Muscle layer of duodenum (tissue), 2 donors: ENCODE data around the gene KANSL1.

Experiments used
- H3K27ac ChIP-seq: one replicate; pipeline ENCODE4 v1.7.0; 2013; ENCODE audit warnings: mild to moderate bottlenecking, low read length
- H3K27me3 ChIP-seq: one replicate; pipeline ENCODE4 v1.7.0; 2013; ENCODE audit warnings: low read depth, mild to moderate bottlenecking, control low read depth, low read length
- H3K36me3 ChIP-seq, 2 donors: one replicate each; pipeline ENCODE4 v1.7.0; 2013; ENCODE audit warnings: low read length in 2 of 2, control low read depth in 1 of 2, mild to moderate bottlenecking in 1 of 2; ENCODE audit not compliant: insufficient read depth in 2 of 2, control insufficient read depth in 1 of 2
- H3K4me1 ChIP-seq, 2 donors: one replicate each; pipeline ENCODE4 v1.7.0; 2013; ENCODE audit warnings: low read length in 2 of 2, mild to moderate bottlenecking in 2 of 2, control low read depth in 1 of 2, moderate library complexity in 1 of 2; ENCODE audit not compliant: insufficient read depth in 2 of 2, control insufficient read depth in 1 of 2
- H3K4me3 ChIP-seq, 2 donors: one replicate each; pipeline ENCODE4 v1.7.0; 2013; ENCODE audit warnings: low read length in 2 of 2, low read depth in 1 of 2, mild to moderate bottlenecking in 1 of 2
- H3K9me3 ChIP-seq, 2 donors: one replicate each; pipeline ENCODE4 v1.7.0; 2013; ENCODE audit warnings: low read length in 2 of 2, control low read depth in 1 of 2, mild to moderate bottlenecking in 1 of 2; ENCODE audit not compliant: control insufficient read depth in 1 of 2
- donor health status: healthy.

The KANSL1 gene

DNA sequence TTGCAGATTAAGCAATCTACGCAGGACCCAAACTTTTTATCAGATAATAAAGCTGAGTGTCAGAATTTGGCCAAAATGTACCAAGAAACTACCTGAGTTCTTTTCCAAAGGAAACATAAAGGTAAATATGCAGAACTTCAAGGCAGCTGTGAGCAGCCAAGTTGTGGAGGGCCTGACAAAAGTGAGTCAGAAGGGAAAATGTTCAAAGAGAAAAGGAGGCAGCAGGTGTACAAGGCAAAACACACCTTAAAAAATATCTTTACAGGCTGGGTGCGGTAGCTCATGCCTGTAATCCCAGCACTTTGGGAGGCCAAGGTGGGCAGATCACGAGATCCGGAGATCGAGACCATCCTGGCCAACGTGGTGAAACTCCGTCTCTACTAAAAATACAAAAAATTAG is 7.0 kb upstream of the KANSL1 start:
- H3K4me3 ChIP-seq = no peak overlapping the region
- no peak overlapping the region for H3K27ac ChIP-seq
- H3K9me3 ChIP-seq = no peaks in the 10 kb centered on the region
- peaks cover 0 to 3% of the 10 kb centered on the region in 2 donors for H3K36me3 ChIP-seq
- peaks cover 3 to 17% of the 10 kb centered on the region in 2 donors for H3K4me1 ChIP-seq
- no peaks in the 10 kb centered on the region for H3K27me3 ChIP-seq

DNA sequence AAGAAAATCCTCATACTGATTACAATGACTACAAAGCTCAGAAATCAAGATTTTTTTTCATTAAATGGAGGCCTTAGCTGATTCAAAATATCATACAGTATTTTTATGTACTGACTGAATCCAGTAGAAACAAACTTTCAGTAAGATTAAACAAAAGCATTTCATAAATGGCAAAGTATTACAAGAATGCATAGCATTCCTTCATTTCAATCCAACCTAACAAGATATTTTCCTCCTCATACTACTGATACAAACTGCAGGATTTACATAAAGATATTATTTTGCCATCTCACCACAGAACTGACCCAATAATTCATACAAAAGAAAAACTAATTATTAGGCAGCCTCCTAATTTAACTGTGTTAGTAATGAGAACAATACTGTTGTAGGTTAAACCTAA is 6.2 kb upstream of the KANSL1 start:
- peaks cover 0 to 4% of the 10 kb centered on the region in 2 donors for H3K36me3 ChIP-seq
- H3K4me3 ChIP-seq = no peak overlapping the region
- peaks cover 9 to 25% of the 10 kb centered on the region in 2 donors for H3K4me1 ChIP-seq
- no peaks in the 10 kb centered on the region for H3K27me3 ChIP-seq
- H3K27ac ChIP-seq = no peak overlapping the region
- no peaks in the 10 kb centered on the region for H3K9me3 ChIP-seq

DNA sequence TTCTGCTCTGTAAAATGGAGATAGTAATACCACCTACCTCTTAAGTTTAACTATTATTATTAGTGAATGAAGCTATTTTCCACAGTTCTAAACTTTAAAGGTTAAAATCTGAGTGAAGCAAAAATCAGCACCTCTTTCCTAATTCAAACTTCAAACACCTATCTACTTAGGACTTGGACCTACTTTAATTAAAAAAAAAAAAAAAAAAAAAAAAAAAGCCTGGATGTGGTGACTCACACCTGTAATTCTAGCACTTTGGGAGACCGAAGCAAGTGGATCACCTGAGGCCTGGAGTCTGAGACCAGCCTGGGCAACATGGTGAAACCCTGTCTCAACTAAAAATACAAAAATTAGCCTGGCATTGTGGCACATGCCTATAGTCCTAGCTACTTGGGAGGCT is 5.0 kb upstream of the KANSL1 start:
- H3K9me3 ChIP-seq = no peaks in the 10 kb centered on the region
- H3K4me1 ChIP-seq = peaks cover 9 to 26% of the 10 kb centered on the region in 2 donors
- peaks cover 0 to 11% of the 10 kb centered on the region in 2 donors for H3K36me3 ChIP-seq
- H3K4me3 ChIP-seq = no peak overlapping the region
- H3K27me3 ChIP-seq = no peaks in the 10 kb centered on the region
- no peak overlapping the region for H3K27ac ChIP-seq

DNA sequence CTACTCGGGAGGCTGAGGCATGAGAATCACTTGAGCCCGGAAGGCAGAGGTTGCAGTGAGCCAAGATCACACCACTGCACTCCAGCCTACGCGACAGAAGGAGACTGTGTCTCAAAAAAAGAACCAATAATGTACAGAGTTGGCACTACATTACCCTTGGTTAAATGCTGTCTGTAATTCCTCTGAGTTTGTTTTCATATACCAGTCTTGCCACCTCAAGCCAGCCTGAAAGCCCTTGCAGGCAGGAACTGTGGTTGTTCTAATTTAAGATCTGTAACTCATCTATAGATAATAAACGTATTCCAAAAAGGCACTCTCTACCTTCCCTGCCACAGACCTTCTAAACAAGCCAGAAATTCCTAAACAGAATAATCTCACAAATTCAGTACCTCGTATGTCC is 4.3 kb upstream of the KANSL1 start:
- H3K27me3 ChIP-seq = no peaks in the 10 kb centered on the region
- no peak overlapping the region for H3K4me3 ChIP-seq
- no peak overlapping the region for H3K27ac ChIP-seq
- no peaks in the 10 kb centered on the region for H3K9me3 ChIP-seq
- peaks cover 9 to 26% of the 10 kb centered on the region in 2 donors for H3K4me1 ChIP-seq
- H3K36me3 ChIP-seq = peaks cover 0 to 12% of the 10 kb centered on the region in 2 donors

DNA sequence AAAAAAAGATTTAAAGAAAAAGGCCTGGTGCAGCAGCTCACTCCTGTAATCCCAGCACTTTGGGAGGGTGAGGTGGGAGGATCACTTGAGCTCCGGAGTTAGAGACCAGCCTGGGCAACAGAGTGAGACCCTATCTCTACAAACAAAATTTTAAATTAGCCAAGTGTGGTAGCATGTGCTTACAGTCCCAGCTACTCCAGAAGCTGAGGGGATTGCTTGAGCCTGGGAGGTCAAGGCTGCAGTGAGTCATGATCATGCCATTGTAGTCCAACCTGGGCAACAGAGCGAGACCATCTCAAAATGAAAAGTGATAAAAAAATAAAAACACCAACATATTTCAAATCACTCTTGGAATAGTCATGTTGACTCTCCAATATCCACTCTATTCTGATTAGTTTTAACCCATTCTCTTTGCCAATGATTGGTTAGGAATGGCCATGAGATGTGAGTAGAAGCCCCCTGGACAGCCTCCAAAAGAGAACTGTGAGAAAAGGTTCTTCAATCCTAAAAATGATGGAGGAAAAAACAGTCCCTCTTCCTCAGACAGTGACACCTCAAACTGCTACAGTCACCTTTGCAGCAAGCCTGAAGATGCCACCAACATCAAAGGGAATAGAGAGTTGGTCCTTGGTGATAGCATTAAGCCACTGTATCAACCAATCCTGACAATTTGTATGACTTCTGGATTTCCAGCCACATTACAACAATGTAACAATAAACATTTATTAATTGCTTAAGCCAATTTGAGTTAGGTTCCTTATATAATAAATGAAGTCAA is 2.9 kb upstream of the KANSL1 start:
- no peak overlapping the region for H3K27ac ChIP-seq

DNA sequence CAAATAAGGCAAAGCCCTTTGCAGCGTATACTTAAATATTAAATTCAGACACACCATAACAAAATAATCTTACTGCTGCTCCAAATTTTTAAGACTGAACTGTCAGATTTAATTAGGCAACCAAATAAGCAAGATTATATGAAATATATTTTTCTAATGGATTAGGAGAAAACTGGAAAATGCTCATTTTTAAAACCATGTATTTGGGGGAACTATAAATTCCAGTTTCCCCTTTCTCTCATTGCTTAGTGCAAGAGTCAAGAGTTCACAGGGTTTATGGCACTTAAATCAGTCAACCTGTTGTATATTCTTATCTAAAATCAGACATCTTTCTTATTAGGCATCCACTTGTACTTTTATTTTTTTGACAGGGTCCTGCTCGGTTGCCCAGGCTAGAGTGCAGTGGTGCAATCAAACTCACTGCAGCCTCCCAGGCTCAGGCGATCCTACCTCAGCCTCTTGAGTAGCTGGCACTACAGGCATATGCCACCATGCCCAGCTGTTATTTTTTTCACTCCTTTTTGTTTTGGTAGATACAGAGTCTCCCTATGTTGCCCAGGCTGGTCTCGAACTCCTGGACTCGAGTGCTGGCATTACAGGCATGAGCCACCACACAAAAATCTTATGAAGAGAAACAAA is 2.1 kb upstream of the KANSL1 start:
- Histone ChIP-seq H3K27me3 (no peaks in the 10 kb centered on the region), H3K27ac (peak overlapping the region; percentile 70), H3K9me3 (no peaks in the 10 kb centered on the region), H3K36me3 (peaks cover 0 to 24% of the 10 kb centered on the region in 2 donors), H3K4me3 (no peak overlapping the region), H3K4me1 (peaks cover 16 to 23% of the 10 kb centered on the region in 2 donors)

More for the DNA sequence above, 2.9 kb upstream of the KANSL1 start:
- Histone ChIP-seq H3K27me3 (no peaks in the 10 kb centered on the region), H3K4me3 (no peak overlapping the region), H3K4me1 (peaks cover 9 to 18% of the 10 kb centered on the region in 2 donors), H3K9me3 (no peaks in the 10 kb centered on the region), H3K36me3 (peaks cover 0 to 24% of the 10 kb centered on the region in 2 donors)

DNA sequence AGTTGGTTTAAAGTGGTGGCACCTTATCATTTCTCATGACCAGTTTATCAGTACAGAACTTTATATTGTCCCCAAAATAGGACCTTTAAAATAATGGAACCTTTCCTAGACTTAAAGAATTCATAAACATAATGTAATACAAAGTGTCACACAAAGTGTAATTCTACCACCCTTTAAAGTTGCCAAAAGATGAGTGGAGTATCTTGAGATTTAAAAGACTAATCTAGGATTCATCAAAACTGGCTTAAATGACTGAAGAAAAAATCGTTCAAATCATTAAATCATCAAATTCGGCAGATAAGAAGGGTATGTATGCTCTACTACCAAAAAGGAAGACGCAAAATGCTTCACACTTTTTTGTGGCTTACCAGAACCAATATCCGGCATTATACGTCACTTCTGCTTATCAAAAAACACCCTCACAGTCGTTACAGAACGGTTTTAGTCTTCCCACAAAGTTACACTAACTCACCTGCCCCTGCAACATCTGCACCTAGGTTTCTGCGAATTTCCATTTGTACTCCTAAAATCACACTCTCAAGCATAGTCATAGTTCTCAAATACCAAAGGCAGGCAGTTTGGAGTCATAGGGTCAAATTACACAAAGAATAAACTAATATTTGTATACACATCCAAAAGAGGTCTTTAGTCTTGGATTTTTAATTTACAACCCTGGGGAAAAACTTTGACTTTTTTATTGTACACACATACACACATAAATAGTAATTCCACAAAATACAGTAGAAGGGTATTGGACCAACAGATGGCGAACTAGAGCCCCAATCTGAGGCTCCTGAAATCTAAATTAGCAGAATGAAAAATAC is 1.4 kb upstream of the KANSL1 start:
- Histone ChIP-seq H3K36me3 (peaks cover 0 to 24% of the 10 kb centered on the region in 2 donors), H3K9me3 (no peaks in the 10 kb centered on the region), H3K4me1 (peaks cover 22 to 31% of the 10 kb centered on the region in 2 donors), H3K27me3 (no peaks in the 10 kb centered on the region), H3K4me3 (peak overlapping the region; percentile 62 to 96), H3K27ac (peak overlapping the region; percentile 70)

DNA sequence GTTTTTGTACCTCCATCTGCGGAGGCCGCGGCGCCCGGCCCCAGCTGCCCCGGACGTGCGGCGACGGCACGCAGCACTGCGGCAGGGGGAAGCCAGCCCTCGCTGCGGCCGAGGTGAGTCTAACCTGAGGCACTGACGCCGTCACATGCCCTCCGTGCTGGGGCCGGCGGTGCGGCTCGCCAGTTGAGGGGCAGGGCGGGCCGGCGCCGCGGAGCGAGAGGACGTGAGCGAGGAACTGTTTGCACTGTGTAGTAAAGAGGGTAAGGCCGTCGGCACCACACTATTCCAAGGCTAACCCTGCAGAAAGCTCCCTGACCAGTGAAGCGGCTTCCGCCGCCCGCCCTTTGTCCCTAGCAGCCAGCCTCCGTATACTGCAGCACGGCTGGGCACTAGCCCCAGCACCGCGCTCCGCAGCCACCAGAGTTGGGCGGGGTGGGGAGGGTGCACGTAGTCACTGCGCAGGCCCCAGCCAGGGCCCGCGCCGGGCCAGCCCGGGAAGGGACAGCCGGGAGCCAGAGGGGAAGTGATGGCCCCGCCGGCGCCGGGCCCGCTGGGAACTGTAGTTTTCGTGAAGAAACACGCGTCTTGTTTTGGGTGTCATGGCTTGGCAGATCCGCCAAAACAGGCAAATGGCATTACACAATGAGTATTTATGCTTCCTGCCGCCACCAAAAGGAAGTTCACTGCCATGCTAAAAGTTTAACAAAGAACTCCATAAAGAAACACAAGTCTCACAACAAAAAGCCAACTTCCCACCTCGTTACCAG is 580 bp upstream of the KANSL1 start:
- Histone ChIP-seq H3K27me3 (no peaks in the 10 kb centered on the region), H3K4me3 (peak overlapping the region; percentile 62 to 96), H3K9me3 (no peaks in the 10 kb centered on the region), H3K4me1 (peaks cover 22 to 33% of the 10 kb centered on the region in 2 donors), H3K27ac (peak overlapping the region; percentile 70), H3K36me3 (peaks cover 0 to 24% of the 10 kb centered on the region in 2 donors)

DNA sequence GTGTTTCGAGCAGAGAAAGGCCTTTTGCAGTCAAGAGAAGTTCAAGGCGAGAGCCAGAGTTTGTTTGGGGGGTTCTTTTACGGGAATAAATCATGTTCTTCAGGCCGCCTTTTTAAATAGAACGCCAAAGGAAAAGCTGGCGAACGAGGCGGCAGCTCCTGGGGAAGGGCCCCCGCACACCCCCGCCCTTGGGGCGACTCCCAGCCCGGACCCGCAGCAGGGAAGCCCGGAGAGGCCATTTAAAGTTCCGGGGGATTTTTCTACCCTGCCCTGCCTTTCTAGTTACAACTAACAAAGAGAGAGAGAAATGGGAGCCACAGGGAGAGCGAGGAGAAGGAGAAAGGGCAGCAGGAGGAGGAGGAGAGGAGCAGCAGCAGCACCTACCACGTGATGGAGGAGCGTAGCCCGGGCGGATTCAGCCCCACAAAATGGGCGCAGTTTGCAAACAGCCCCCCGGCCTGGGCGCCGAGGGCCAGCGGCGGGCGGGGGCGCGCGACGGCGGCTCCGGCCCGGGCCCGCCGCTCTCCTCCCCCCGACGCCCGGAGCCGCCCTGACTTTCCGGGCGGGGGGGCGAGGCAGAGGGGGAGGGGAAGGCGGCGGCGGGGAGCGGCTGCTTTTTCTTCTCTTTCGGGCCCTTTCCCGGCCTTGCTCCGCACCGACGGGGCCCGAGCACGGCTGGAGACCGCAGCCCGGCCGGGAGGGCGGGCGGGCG is 634 bp downstream of the KANSL1 start:
- Histone ChIP-seq H3K27me3 (no peaks in the 10 kb centered on the region), H3K27ac (peak overlapping the region; percentile 95), H3K36me3 (peaks cover 0 to 24% of the 10 kb centered on the region in 2 donors), H3K4me3 (peak overlapping the region; percentile 96 to 97), H3K9me3 (no peaks in the 10 kb centered on the region), H3K4me1 (peaks cover 30 to 44% of the 10 kb centered on the region in 2 donors)

DNA sequence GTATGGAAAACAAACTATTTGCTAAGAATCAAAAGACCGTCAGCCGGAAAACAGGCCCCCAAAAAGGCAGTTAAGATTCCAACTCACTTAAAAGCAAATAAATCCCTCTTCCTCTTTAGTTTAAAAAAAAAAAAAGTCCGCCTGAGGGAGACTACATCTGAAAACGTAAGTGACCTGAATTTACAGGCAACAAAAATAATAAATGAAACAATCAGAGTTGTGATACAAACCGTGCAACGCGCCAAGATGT is 1.1 kb downstream of the KANSL1 start:
- peaks cover 0 to 24% of the 10 kb centered on the region in 2 donors for H3K36me3 ChIP-seq
- peaks cover 30 to 49% of the 10 kb centered on the region in 2 donors for H3K4me1 ChIP-seq
- peak overlapping the region; percentile 81 to 97 for H3K4me3 ChIP-seq
- peak overlapping the region; percentile 95 for H3K27ac ChIP-seq
- H3K27me3 ChIP-seq = no peaks in the 10 kb centered on the region
- no peaks in the 10 kb centered on the region for H3K9me3 ChIP-seq
